Amniotic epithelial cell (primary cell): ENCODE data around the gene EIPR1.
A peak's percentile ranks its signal among the peaks of the same experiment; 100 is the strongest.

Source experiments
- DNase-seq: peaks from one replicate; pipeline ENCODE4 v3.0.0-alpha.2; 2010; ENCODE audit warnings: low read depth

The EIPR1 gene

DNA sequence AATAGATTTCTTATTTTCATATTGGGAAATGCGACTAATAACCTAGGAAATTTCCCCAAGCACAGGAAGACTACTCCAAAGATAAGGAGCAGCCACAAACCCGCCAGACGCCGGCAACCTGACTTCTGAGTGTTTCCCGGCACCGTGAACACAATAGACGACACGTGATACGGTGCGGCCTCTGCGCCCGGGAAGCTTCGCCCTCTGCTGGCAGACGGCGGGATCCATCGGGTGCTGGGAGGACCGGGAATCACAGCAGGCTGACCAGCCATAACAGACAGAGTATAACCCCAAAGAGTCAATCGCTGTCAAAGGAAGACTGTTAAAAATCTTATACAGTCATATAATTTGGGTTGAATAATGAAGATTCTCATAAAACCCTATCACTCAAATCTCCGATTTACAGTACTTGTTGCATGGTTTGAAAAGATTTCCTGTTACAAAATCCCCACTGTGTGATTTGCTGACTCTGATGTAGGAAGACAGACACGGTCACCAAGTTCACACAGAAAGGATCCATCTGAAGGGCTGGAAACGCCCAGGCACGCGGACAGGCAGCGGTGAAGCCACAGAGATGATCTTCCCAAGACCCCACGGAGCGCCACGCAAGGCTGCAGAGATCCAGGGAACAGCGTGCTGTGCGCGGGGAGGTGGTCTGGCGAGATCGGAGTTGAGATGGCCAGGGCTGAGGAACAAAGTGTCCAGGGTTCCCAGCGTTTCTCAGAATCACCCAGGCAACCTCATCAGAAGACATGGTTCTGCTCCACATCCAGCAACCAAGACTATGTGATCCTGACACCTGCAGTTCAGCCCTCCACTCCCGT lies 73.8 kb downstream of the EIPR1 start:
- DNase-seq, result peak; percentile 83

DNA sequence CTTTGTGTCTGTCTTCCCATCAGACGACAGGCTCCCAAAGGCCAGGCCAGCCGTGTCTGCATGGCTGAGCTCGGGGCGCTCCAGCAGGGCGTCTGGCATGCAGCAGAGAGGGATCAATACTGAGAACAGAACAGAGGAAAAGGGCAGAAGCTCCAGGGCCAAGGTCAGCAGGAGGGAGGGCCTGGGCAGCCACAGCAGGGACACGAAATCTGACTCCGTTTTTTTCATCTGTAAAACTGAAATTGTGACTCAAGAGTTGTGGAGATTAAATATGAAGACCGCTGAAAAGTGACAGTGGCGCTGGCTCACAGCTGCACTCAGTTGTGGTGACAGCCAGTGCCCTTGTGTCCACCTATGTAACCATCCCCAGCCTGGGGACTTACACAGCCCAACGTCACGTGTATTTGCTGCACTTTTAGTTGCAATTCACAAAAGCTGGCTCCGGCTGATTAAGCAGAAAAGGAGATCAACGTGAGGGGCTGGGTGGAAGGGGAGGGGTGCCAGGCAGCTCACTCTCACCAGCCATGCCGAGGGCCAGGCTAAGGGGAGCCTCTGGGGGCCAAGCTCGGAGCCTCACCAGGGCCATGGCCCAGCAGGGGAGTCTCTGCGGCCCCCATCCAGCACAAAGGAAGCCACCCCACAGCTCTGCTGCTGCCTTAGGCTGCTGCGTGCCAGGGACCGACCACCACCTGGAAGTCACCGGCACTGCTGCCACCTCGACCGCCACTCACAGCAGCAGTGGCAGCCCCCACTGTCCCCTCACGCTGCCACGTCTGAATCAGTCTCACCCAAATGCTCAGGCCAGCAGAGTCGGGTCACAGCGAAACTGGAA lies 74.7 kb downstream of the EIPR1 start:
- no peak for DNase-seq

DNA sequence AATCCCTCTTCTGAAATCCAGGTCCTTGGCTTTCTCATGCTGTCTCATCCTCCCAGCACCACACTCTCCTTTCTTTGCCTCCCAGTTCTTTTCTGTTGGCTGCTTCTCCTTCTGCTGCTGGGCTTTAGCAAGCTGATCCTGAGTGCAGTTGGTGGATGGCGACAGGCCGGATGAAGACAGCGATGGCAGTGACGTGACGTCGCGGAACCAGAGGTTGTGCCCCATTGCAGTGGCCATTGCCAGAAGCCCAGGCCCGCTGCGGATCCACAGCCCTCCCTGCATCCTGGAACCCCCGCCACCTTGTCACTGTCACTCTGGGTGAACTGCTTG lies 75.2 kb downstream of the EIPR1 start:
- no peak for DNase-seq

DNA sequence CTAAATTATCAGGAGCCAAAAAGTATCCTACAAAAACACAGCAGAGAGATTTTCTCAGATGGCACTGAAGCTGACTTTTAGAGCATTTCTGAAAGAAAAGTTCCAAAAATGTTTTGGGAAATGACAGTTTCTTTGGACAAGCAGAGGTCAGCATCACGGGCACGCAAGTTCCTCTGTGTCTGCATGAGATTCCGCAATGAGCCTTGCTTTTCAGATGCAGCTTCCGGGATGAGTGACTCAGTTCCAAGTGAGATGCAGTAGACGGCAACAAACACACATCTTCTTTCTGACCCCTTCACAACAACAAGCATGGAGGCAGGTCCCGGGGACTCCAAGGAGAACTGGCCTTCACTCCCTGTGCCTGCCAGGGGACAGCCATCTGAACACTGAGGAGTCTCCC lies 76.6 kb downstream of the EIPR1 start:
- peak; percentile 7 for DNase-seq

DNA sequence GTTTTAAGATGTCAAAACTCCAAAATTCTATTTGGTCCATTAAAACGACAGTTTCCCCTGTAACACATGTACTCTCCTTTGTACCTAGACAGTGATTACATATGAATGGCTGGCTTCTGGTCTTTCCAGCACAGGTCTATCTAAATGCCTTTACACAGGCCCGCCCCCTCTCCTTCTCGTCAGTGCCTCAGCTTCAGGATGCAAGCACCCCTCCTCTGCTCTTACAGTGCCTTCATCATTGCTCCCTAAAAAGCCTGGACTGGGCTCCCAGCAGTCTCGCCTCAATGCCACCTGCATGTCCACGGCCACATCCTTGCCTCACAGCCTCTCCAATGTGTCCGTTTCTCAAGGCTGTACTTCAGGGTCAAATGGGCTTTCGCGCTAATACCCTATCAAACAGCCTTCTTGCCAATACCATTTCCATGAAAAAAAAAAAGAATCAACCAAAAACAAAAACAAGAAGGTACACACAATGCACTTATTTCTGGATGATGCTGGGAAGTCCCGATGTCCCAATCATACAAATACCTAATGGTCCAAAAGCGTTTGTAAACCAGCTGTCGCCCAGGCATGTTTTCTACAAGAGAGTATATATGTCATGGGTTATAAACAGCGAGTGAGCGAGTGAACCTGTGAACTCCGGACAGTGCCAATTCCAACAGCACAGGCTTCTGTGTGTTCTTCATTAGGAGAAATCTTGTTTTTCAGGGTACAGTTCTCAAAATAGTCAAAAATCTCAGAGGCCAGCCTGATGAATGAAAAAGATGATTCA lies 77.2 kb downstream of the EIPR1 start:
- no peak for DNase-seq

DNA sequence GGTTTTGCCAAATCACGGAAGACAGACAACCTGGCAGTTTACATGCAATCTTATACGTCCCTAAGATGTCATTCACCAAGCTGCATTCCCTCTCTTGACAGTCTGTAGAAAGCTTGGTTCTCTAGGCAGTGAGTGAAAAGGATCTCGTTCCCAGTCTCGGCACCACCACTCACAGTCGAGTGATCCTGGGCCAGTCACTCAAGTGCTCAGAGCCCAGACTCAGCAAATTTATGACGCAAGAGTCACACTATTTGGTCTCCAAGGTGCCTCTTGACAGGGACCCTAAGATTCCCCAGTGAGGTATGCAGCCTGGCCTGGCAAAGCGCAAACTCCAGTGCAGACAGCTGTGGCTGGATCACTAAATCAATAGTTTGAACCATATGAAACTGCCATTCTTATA lies 77.9 kb downstream of the EIPR1 start:
- no peak for DNase-seq

DNA sequence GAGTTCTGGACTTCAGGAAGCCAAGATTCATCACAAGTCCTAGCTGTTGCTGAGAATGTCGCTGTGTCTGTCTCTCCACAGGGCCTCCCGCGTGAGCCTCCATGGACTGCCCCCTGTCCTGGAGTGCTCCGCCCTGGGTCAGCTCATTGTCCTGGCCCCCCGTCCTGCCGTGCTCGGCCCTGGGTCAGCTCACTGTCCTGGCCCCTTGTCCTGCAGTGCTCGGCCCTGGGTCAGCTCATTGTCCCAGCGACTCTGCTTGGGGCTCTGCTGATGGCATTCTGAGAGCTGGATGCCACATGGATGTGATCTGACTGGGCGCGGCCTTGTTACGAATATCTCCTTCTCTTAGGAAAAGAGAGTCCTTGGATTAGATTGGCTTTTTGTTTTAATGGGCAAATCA lies 78.5 kb downstream of the EIPR1 start:
- no peak for DNase-seq

DNA sequence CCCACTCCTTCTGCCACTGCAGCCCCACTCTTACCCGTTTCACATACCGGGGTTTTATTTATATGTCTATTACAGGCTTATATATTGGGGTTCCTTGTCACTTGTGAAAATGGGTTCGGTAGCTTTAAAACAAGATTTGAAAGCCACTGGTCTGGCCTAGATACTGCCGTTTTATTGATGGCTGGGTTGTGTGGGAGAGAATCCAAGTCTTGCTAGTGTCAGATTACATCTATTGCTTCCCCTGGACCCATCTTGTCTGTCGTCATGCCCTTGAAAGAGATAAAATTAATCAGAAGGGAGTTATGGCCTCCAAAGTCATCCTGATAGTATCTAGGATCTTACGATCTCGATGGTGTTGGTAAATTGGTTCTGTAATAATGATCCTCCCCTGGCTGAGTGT lies 79.4 kb downstream of the EIPR1 start:
- no peak for DNase-seq

DNA sequence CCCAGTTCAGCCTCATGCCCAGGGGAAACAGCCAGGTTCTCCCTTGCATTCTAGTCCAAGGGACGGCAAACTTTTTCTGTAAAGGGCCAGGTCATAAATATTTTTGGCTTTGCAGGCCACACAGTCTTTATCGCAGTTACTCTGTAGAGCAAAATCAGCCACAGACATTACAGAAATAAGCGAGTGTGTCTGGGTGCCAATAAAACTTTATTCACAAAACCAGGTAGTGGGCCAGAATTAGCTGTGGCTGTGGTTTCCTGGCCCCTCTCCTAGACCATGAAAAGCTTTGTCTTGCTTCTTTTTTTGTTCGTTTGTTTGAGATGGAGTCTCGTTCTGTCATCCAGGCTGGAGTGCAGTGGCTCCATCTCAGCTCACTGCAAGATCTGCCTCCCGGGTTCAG lies 80.1 kb downstream of the EIPR1 start:
- no peak for DNase-seq

DNA sequence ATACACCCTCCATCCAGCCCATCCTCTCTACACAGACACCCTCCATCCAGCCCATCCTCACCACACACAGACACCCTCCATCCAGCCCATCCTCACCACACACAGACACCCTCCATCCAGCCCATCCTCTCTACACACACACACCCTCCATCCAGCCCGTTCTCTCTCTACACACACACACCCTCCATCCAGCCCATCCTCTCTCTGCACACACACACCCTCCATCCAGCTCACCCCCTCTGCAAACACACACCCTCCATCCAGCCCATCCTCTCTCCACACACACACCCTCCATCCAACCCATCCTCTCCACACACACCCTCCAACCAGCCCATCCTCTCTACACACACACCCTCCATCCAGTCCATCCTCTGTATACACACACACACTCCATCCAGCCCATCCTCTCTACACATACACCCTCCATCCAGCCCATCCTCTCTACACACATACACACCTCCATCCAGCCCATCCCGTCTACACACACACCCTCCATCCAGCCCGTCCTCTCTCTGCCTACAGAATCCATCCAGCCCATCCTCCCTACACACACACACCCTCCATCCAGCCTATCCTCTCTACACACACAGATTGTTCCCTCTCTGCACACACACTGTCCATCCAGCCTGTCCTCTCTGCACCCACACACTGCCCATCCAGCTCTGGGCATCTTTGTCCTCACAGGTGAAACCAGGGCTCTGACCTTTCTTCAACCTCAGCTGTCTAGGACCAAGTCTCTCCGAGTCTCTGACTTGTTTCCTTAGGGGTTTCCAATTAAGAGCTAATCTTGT lies 81.2 kb downstream of the EIPR1 start:
- no peak for DNase-seq

DNA sequence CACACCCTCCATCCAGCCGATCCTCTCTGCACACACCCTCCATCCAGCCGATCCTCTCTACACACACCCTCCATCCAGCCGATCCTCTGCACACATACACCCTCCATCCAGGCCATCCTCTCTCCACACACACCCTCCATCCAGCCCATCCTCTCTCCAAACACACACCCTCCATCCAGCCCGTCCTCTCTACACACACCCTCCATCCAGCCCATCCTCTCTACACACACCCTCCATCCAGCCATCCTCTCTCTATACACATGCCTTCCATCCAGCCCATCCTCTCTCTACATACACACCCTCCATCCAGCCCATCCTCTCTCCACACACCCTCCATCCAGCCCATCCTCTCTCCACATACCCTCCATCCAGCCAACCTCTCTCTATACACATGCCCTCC lies 83.1 kb downstream of the EIPR1 start:
- no peak for DNase-seq

DNA sequence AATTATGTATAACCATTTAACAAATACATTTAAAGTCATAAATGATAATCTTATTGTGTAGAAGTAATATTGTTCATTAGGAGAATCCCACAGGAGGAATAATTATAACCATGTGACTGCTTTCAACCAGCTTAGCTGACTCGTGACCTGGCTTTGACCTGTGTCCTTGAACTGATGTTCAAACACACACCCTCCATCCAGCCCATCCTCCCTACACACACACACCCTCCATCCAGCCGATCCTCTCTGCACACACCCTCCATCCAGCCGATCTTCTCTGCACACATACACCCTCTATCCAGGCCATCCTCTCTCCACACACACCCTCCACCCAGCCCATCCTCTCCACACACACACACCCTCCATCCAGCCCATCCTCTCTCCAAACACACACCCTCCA lies 83.5 kb downstream of the EIPR1 start:
- no peak for DNase-seq

DNA sequence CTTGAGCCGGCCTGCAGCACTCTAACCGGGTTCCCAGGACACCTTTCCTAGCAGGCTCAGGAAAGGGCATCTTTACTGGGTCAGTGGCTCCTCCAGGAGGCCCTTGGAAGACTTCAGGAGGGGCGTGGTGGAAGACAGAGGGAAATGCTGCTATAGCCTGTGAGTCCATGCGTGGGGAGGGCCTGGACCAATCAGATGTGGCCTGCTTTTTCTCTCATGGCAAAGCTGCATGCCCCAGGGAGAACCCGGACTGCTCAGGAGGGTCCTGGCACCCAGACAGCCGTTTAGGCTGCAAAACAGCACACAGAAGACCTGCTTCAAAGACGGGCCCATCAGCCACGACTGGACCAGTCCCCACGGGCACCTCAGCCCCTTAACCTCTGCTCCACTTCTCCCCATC lies 84.4 kb downstream of the EIPR1 start:
- DNase-seq, result no peak

DNA sequence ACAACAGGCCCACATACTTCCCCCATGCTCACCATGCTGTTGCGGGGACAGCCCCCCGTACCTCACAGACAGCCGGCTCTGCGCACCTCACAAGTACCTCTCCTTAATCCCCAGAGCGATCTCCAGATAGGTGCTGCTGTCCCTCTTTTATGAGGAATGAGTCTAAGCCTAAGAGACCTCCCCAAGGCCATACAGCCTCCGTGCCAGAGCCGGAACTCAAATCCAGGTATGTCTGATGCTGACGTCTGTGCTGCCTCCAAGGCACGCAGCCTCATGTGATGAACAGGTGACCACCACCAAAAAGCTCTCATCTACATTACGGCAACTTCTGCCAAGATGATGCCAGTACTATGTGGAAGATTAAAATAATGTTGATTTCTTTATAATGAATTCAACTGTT lies 85.2 kb downstream of the EIPR1 start:
- no peak for DNase-seq

DNA sequence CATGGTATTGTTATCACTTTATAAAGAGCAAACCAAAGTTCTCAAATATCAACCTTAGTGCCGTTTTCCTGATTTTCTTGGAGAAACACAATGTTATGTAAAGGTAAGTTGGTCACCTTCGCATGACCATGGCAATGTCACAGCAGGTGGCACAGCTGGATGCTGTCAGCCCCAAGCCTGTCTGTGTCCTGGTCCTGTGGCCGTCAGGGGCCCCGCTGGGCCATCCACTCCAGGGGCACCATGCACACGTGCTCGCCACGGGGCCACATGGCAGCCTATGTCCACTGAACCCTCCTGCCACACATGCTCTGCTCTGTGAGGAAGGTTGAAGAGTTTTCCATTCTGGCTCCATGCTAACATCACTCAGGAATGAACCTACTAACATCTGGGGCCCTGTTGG lies 85.9 kb downstream of the EIPR1 start:
- DNase-seq, result no peak

DNA sequence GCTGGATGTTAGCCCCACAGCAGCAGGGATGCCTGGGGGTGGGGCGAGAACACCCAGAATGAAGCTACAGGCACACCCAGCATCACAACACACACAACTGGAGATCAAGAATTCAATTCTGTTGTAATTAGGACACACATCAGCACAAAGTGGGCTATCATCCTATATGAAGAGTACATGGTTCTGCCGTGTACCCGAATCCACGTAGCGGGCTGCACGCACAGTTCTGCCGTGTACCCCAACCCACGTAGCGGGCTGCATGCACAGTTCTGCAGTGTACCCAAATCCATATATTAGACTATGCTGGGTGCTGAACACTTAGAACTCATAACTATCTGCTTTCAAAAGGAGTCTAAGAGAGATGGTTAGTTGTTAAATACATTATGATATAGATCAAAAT lies 86.5 kb downstream of the EIPR1 start:
- DNase-seq, result no peak

DNA sequence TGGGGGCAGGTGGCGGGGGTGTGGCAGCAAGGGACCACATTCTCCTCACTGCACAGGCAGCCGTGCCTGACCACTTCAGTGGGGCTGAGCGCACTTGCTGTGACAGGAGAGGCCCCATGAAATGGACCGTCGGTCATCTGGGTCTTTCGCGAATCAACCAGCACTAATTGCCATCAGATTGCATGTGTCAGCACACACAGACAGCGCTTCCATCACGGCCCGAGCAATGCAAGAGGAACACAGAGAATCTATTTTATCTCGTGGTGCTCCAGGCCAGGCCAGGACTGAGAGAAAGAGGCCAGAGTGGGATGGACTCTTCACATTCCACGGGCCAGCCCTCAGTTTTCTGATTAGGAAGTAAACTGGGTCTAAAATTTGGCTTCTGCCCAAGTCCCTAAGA lies 87.0 kb downstream of the EIPR1 start:
- DNase-seq, result no peak

DNA sequence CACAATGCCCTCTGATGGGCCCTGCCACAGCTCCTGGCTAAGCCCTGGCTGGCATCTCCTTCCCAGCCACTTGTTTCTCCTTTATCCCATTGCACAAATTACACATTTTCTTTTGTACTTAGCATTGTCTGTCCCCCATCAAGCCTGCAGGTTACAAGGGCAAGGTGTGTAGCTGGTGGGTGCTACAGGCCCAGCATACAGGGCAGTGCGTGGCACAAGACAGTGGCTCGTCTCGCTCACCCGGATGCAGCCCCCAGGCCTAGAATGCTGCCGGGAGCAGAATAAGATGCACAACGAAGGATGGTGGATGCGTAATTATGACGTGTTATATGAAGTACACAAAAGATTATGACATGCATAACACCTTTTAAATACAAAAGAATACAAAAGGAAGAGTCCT lies 87.6 kb downstream of the EIPR1 start:
- DNase-seq, result no peak

DNA sequence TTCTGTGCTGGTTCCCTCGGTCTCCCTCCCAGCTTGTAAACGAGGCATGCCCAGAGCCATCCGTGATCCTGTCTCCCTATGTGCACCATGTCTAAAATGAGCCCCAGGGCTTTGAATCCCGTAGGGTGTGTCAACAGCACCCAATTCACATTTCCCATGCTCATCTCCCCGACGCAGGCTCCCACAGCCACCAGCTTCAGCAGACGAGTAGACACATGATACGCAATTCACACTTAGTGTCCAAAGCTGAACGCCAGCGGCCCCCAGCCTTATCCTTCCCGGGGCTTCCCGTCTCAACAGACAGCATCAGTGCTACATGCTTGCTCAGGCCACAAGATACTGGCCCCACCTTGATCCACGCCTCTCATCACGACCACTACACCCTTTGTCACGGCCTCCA lies 88.1 kb downstream of the EIPR1 start:
- DNase-seq, result no peak

DNA sequence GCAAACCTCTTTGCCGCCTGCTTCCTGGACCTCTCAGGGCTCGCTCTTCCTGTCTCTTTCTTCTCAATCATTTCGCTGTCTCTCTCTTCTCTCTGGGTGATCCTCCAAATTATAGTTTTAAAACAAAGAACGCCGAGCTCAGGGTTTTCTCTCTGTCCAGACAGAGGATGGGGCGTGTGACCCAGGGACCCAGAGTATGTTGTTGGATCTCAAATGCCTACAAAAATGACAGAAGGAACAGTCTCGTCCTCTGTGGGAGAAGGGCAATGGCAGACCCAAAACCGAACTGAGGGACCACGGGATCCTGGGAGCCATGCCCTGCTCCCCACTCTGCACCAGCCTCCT lies 88.5 kb downstream of the EIPR1 start:
- no peak for DNase-seq

DNA sequence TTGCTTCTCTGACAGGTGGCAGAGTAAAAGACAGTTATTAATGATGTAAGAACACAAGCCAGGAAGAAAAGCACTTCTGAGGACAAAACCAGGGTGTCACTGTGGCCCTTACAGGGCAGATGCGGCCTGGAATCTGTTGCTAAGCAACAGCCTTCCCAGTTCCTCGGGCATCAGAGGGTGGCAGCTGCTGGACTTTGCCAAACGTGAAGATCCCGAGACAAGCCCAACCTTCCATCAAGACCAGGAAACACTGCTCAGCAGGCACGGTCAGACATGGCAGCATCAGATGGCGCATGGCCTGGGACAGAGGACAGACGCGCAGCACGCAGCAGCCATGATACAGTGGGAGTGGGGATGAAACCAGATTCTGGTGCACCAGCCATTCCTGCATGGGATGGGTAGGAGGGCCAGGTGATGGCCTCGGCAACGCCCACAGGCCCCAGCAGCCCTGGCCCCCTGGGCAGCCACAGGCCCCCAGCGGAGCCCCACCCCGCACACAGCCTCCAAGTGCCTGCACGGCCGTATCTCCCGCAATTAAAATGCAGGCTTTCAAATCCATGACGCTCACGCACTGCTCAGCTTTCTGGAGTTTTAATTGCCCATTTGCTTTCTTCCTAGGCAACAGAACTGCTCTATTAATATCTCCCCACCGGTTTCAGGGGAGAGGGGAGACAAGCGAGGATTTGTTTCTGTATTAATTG lies 89.0 kb downstream of the EIPR1 start:
- no peak for DNase-seq

DNA sequence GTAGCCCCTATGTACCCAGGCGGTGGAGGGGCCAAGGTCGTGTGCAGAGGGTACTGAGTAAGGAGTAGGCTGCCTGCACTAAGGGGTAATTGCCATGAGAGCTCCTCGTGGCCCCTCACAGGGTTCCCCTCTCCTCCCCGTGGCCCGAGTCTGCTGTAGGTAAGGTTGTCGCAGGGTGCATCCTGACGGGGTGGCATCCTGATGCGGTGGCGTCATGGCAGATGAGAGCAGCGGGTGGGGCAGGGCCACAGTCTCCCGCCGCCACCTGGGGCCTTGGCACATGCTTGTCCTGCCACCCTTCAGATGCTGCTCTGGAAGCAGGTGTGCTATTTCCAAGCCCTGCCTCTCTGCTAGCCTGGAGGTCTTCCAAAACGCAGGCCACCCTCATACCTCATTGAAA lies 89.7 kb downstream of the EIPR1 start:
- DNase-seq, result no peak
